ENCODE results near the gene MOGAT1. TPM values are rescaled to one million over a fixed set of nuclear protein-coding genes. Genes with fewer than 3 reads are reported as not detected.

MOGAT1 gene
- total RNA-seq, 1 experiment from 2014 or later, result not detected

DNA sequence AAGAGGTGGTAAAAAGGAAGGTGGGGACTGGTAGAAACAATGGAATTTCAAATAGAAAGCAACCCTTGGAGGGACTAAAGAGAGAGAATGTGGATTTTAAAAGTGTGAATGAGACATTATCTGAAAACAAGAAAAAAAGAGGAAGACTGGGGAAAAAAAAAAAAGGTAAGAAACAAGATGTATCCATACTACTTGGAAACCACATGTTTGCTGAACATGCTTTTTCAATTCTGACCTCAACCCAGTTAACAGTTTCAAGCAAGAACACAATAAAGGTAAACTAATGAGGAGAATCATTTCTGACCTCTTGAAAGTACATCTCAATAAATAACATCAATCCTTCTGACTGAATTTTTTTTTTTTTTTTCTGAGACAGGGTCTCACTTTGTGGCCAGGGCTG, 18.2 kb upstream of the MOGAT1 start:
- Mint-ChIP-seq H3K27me3 (ENCODE audit: low read depth) (no peaks in the 10 kb centered on the region), H3K36me3 (ENCODE audit: insufficient read depth in 1 of 3, low read depth in 3 of 3) (peaks cover 3 to 8% (median 5%) of the 10 kb centered on the region in 3 experiments; a peak in 4 of 7 replicates), H3K4me1 (peaks cover 11 to 17% of the 10 kb centered on the region in 2 experiments), H3K4me3 (no peak overlapping the region; a peak in 1 of 5 replicates), H3K27ac (no peak overlapping the region), H3K9me3 (no peaks in the 10 kb centered on the region; a peak in 1 of 5 replicates)
- Histone ChIP-seq H3K27ac (ENCODE audit: insufficient read length, low read depth, low read length) (no peak overlapping the region), H3K4me1 (ENCODE audit: insufficient read depth, low read length) (no peaks in the 10 kb centered on the region; the same call in 1 of the 2 replicates), H4K5ac (ENCODE audit: insufficient read length, low read depth, low read length) (no peak overlapping the region), H3K56ac (ENCODE audit: insufficient read length, low read depth, low read length) (no peak overlapping the region), H2BK120ac (ENCODE audit: low read depth, low read length, poor library complexity, severe bottlenecking) (no peak overlapping the region), H3K23ac (ENCODE audit: insufficient read length, low read depth, low read length) (no peak overlapping the region), H2BK15ac (ENCODE audit: low read depth, low read length) (no peak overlapping the region), H3K9me3 (ENCODE audit: control insufficient read depth, low read depth, low read length) (no peaks in the 10 kb centered on the region), H3K79me2 (ENCODE audit: insufficient read depth, low read length) (peaks cover 17% of the 10 kb centered on the region; the same call in 1 of the 2 replicates), H4K20me1 (ENCODE audit: control insufficient read depth, insufficient read depth, insufficient read length) (no peaks in the 10 kb centered on the region), H3K27me3 (ENCODE audit: insufficient read depth, low read length) (no peaks in the 10 kb centered on the region), H2AFZ (ENCODE audit: low read length) (no peak overlapping the region), H2BK5ac (ENCODE audit: insufficient read length, low read length) (no peak overlapping the region), H2BK12ac (ENCODE audit: insufficient read length, low read depth, low read length) (no peak overlapping the region), H3K4ac (ENCODE audit: low read depth, low read length) (no peak overlapping the region), H4K91ac (ENCODE audit: insufficient read length, low read depth, low read length) (no peak overlapping the region), H2BK20ac (ENCODE audit: low read depth, low read length, poor library complexity, severe bottlenecking) (no peak overlapping the region), H3K14ac (ENCODE audit: insufficient read depth, low read length) (no peak overlapping the region), H3K23me2 (ENCODE audit: insufficient read length, low read depth, low read length, poor library complexity, severe bottlenecking) (peaks cover 14% of the 10 kb centered on the region), H3K9ac (ENCODE audit: extremely low read depth, insufficient read length, low read length) (no peak overlapping the region), H3K79me1 (ENCODE audit: insufficient read depth, low read depth, low read length, poor library complexity, severe bottlenecking) (peaks cover 10% of the 10 kb centered on the region), H3K18ac (ENCODE audit: insufficient read length, low read depth, low read length) (no peak overlapping the region), H4K8ac (replicated peaks; ENCODE audit: insufficient read length, low read depth, low read length) (no peak overlapping the region), H2AK5ac (ENCODE audit: insufficient read length, low read length) (no peak overlapping the region), H3K4me2 (ENCODE audit: insufficient read depth, insufficient read length, low read length) (no peak overlapping the region), H3T11ph (ENCODE audit: low read length) (no peak overlapping the region)
- DNase-seq, result no peak
- TF ChIP-seq, protein P1, sequence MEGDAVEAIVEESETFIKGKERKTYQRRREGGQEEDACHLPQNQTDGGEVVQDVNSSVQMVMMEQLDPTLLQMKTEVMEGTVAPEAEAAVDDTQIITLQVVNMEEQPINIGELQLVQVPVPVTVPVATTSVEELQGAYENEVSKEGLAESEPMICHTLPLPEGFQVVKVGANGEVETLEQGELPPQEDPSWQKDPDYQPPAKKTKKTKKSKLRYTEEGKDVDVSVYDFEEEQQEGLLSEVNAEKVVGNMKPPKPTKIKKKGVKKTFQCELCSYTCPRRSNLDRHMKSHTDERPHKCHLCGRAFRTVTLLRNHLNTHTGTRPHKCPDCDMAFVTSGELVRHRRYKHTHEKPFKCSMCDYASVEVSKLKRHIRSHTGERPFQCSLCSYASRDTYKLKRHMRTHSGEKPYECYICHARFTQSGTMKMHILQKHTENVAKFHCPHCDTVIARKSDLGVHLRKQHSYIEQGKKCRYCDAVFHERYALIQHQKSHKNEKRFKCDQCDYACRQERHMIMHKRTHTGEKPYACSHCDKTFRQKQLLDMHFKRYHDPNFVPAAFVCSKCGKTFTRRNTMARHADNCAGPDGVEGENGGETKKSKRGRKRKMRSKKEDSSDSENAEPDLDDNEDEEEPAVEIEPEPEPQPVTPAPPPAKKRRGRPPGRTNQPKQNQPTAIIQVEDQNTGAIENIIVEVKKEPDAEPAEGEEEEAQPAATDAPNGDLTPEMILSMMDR (conservative IDR thresholded peaks at IDR 0.05), result no peak

All from H9 (cell line).